Cardiac fibroblast (primary cell): ENCODE results near the gene ABHD6.

Experiments
- DNase-seq, 2 donors: peaks; one replicate each; pipeline versions ENCODE4 v3.0.0 to v3.0.0-alpha.2; 2010; ENCODE audit warnings: low read depth in 2 of 2
- H3K4me3 ChIP-seq, 2 donors: replicated peaks in 1 of 2; 1 replicate in 1 of 2; 2 replicates in 1 of 2; pipeline ENCODE4 v1.5.1; 2011; ENCODE audit warnings: low read depth in 2 of 2, low read length in 2 of 2, mild to moderate bottlenecking in 2 of 2, moderate library complexity in 1 of 2
- TF ChIP-seq, protein P1 (sequence below): IDR thresholded peaks from one replicate; pipeline ENCODE4 v1.5.1; 2011; ENCODE audit warnings: low read depth, mild to moderate bottlenecking, low read length, inconsistent platforms

ABHD6 gene

GRCh38 chr3:58191361-58191991, 46.1 kb upstream of the ABHD6 start:
- DNase-seq, result no peak
- no peak overlapping the region for H3K4me3 ChIP-seq
- TF ChIP-seq, protein P1, sequence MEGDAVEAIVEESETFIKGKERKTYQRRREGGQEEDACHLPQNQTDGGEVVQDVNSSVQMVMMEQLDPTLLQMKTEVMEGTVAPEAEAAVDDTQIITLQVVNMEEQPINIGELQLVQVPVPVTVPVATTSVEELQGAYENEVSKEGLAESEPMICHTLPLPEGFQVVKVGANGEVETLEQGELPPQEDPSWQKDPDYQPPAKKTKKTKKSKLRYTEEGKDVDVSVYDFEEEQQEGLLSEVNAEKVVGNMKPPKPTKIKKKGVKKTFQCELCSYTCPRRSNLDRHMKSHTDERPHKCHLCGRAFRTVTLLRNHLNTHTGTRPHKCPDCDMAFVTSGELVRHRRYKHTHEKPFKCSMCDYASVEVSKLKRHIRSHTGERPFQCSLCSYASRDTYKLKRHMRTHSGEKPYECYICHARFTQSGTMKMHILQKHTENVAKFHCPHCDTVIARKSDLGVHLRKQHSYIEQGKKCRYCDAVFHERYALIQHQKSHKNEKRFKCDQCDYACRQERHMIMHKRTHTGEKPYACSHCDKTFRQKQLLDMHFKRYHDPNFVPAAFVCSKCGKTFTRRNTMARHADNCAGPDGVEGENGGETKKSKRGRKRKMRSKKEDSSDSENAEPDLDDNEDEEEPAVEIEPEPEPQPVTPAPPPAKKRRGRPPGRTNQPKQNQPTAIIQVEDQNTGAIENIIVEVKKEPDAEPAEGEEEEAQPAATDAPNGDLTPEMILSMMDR, result no peak

GRCh38 chr3:58192069-58192468, 45.5 kb upstream of the ABHD6 start:
- no peak for DNase-seq
- no peak overlapping the region for H3K4me3 ChIP-seq
- TF ChIP-seq, protein P1, result no peak

- TF ChIP-seq, protein P1, result no peak
- no peak overlapping the region for H3K4me3 ChIP-seq
- no peak for DNase-seq
These were observed 43.7 kb upstream of the ABHD6 start for GRCh38 chr3:58193682-58194407.

DNA sequence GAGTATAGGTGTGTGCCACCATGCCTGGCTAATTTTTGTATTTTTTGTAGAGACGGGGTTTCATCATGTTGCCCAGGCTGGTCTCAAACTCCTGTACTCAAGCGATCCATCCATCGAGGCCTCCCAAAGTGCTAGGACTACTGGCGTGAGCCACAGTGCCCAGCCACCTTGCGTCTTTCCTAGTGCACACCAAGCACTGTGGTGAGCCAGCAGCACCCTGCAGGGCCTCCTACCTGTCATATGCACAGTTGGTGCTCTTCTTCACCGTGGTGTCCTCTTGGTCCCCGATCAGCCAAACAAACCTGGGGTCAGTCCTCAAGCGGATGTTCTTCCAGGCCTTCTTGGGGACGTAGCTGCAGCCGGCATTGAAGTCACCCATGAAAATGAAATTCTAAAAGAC, 40.0 kb upstream of the ABHD6 start:
- H3K4me3 ChIP-seq, result no peak overlapping the region
- TF ChIP-seq, protein P1, result no peak
- no peak for DNase-seq

DNA sequence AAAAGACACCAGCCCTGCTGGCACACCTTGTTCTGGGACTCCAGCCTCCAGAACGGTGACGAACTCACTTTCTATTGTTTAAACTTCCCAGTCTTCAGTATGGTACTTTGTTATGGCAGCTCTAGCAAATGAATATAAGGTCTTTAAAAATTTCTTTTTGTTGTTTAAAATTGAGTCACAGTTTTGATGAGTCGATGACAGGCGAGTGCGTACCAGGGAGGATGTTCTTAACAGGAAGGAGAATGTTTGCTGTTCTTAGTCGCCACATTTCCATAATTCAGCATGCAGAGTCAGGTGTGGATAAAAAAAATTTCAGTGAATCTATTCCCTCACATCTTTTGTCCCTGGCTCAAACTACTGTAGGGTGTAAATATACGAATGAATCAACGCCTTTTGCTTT, 39.2 kb upstream of the ABHD6 start:
- peak in 1 of 2 donors; percentile 50 for DNase-seq
- no peak overlapping the region for H3K4me3 ChIP-seq
- TF ChIP-seq, protein P1, result no peak

GRCh38 chr3:58198804-58199203, 38.8 kb upstream of the ABHD6 start:
- TF ChIP-seq, protein P1, result no peak
- H3K4me3 ChIP-seq, result no peak overlapping the region
- DNase-seq, result peak in 1 of 2 donors; percentile 51
